NK-92 (cell line): ENCODE measurements around the gene URAD.
"Not testable (repeated sequence)": the region's sequence is repeated elsewhere in the genome, so short reads cannot be mapped to it uniquely, and the experiment has no call there.

ENCODE experiments used
- DNase-seq: peaks from one replicate; lab custom pipeline; 2025; ENCODE audit not compliant: unreplicated experiment; lab: John Stamatoyannopoulos, UW

Gene URAD

GRCh38 chr13:27971236-27971645 lies 17.3 kb downstream of the URAD start:
- DNase-seq: no peak

DNA sequence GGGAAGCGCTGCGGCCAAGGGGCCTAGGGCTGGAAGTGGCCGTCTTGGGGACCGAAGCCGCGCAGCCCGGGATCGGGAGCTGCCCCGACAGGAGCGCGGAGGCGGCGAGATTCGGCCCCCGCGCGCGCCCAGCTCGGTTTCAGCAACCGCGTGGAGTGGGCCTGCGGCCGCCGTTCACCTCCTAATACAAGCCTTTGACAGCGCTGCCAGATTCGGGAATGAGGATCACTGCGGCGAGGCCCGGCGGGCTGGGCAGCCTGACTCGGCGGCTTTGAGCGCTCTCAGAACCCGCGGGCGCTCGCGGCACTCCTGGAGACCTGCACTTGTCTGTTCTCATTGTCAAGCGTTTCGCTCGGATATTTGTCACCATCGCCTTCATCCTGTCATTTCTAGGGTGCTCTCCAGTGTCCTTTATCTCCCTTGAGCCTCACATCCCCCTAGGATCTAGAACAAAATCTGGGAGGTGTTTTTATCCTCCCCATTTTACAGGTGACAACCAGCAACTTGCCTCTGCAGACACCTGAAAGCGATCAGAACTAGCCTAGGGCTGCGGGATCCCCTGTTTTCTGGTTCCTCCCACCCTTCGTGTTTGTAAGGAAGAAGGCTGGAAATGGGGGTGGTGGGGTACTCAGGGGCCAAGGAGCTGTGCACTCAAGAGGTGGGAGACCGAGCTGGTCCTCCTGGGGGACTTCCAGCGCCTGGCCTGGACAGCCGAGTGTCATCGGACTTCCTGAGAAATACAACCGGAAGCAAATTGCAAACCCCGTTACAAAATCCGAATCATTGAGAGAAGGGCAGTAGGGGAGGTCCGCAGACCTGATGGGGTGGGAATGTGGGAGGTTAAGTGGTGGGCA lies 17.9 kb downstream of the URAD start:
- DNase-seq: no peak

- DNase-seq: no peak
Observed at GRCh38 chr13:27969866-27970229, 18.6 kb downstream of the URAD start.

- DNase-seq: no peak
Observed at GRCh38 chr13:27969082-27969865, 19.2 kb downstream of the URAD start, which contains the start of gene CDX2. Gene CDX2, minus strand, starts transcription at chr13:27969315. Its CDS starts 309 bp downstream, at chr13:27969006.

DNA sequence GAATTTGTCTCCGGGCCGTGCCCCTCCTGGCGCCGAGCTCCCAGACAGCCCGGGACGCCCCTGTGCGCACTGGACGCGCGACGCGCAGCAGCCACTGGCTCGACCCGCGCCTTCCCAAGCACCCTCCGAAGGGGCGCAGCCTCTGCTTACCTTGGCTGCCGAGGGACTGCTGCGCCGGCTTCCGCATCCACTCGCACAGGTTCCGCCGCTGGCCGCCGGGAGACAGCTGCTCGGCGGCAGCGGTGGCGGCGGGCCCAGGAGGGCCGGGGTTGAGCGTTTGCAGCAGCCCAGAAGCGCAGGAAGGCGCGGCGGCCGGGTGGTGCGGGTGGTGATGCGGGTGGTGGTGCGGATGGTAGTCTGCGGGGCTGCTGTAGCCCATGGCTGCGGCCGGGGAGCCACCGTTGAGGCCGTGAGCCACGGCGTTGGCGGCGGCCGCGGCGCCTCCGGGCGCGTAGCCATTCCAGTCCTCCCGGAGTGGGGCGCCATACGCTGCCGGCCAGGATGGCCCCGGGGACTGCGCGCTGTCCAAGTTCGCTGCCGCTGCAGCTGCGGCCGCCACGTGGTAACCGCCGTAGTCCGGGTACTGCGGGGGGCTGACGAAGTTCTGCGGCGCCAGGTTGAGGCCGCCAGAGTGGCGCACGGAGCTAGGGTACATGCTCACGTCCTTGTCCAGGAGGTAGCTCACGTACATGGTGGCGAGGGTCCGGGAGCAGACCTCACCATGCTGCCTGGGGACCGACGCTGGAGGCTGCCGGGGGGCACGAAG lies 20.0 kb downstream of the URAD start:
- DNase-seq: no peak

DNA sequence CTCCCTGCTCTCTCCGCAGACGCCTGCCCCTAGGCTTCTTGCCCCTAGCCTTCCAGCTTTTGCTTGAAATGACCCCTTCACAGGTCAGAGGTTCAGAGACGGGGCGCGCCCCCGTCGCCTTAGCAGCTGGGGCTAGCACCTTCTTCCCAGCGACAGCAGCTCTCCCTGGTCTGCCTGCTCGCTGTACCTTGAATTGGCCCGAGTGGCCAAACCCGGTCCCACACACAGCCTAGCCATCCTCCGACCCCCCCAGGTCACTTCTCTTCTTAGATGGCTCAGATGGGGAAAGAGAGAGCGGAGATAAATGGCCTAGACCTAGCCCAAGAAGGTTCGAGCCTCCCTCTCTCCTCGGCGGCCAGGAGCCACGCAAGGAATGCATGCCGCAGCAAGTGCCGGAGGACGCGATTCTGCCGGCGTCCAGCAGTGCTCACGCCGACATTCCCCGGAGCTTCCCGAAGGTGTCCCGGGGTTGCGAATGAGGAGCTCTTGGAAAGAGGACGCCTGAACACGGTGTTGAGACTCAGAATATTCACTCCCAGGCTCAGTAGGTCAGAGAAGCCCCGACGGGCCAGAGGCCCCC lies 20.7 kb downstream of the URAD start:
- no peak for DNase-seq

DNA sequence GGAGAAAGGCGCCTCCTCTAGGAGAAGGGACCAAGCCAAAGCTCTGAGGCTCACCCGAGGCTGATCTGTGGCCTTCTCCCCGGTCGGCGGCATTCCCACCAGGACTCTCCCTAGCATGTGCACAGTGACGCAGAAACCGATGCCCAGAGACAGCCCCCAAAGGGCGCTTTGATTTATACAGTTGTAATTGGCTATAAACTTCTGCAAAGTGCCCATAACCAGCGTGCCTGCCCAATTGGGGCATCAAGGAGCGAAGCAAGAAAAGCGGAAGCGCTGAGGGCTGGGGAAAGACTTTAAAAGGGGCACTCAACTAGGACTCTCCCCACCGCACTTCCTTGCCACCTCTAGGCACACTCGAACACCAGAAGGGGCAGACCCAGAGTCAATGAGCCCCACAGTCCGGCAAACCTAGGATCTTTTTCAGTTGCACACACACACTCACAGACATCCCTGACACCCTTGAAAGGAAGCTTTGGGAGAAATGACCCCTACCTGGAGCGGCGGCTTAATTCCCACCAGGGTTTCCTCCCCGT lies 21.2 kb downstream of the URAD start:
- DNase-seq: no peak

DNA sequence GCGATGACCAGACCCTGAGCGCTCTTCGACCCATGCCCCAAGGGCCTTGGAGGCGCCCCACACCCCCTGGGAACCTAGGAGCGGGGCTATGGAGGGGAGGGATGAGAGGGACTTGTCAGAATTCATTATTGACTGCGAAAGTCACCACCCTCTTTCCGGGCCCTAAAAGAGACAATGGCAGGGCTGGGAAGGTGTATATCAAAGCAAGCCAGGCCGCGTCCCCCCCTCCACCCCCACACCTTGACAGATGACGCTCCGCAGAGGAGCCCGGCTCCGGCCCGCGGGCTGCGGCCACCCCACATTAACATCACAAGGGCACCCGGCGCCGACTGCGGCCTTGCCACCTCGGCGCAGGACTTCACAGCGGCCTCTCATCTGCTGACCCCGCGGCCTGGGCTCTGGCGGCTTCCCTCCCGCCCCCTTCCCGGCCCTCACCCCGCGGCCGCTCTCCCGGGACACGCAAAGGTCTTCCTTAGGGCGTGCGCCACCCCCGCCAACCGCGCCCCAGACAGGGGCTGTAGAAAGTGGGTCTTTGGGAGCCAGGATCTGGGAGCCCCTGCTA lies 21.8 kb downstream of the URAD start:
- no peak for DNase-seq

GRCh38 chr13:27965740-27966640 lies 22.5 kb downstream of the URAD start:
- no peak for DNase-seq

DNA sequence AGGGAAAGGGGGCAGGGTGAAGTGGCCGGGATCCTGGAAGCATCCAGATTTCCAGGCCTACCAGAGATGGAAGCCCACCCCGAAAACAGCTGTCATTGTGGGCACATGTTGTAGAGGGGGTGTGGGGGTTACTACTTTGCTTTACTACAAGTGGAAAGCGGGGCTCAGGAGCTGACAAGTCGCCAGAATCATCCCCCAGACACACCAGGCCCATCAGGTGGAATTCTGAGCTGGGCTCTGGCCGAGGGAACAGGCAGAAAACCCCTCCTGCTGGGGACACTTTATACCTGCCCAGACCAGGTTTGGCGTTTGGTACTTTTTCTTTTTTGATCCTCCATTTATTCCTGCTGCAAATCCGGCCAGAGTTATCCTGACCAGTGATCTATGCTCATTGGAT lies 23.2 kb downstream of the URAD start:
- no peak for DNase-seq

- no peak for DNase-seq
Observed at GRCh38 chr13:27964741-27965323, 23.7 kb downstream of the URAD start.

GRCh38 chr13:27964206-27964605 lies 24.3 kb downstream of the URAD start:
- DNase-seq: not testable (repeated sequence)

DNA sequence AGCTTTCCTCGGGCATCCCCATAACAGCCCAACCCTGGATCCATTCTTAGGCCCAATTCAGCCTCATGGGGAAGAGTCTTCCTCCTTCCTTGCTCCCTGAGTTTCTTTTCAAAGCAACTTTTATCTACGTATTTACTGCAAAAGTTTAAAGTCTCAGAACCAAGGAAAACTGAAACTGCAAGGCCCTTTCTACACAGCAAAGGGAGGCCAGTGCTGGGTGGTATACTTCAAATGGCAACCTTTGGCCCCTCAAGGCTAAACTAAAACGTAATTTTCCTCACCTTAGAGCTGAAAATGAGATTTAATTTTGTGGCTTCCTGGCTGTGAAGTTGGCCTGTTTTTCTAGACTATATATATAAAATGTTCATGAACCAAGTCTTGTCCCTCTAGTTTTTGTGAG lies 25.0 kb downstream of the URAD start:
- DNase-seq: no peak

- DNase-seq: no peak
Observed at GRCh38 chr13:27962982-27963381, 25.5 kb downstream of the URAD start.

- DNase-seq: no peak
Observed at GRCh38 chr13:27962128-27962841, 26.2 kb downstream of the URAD start.

DNA sequence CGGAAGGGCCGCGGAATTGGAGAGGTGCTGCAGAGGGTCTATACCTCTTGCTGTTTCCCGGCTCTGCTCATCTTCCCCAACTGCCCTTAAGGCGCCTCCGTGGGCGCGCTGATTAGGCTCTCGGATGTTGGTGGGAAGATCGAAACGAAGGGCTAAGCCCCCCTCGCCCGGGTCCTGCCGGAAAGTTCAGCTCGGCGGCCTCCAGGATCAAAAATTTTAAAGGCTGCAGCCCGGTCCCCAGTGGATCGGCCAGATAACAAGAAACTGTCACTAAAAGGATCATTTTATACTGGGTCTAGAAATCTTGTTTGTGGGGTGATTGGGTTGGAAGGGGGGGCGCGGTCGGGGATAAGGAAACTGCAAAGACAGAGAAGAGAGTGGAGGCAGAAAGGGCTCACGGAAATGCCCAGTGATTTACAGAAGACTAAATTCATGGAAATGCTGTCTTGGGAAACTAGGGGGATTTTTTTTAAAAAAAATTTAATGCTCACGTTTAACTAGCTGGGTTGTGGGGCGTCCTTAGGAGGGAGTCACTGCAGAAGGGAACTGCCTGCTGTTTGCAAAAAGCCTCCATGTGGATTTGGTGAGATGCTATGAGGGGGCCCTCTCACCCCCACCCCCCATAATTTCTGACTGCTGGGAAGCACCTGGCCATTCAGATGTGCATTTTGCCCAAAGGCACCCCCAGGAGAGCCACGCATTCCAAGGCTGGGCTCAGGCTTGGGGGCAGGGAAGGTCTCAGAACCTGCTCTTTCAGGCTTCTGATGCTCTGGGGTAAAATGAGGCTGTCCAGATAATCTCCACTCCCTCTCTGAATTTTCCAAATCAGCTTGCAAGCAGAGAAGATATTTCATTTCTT lies 27.0 kb downstream of the URAD start:
- DNase-seq: no peak

GRCh38 chr13:27960362-27961226 lies 27.9 kb downstream of the URAD start:
- DNase-seq: no peak
